WTC11 (cell line): Measurements from ENCODE around the gene PUM1. TPM values are rescaled to one million over a fixed set of nuclear protein-coding genes. Genes with fewer than 3 reads are reported as not detected.

Experiments used
- ATAC-seq: fragments of 200-7000 bp; cut with Tn5 transposase; 2 replicates; pipeline ENCODE4 v1.10.0; 2021; ENCODE audit warnings: mild to moderate bottlenecking, moderate library complexity
- CTCF ChIA-PET: fragments of 300-600 bp; sonication (Branson Sonifier 250); formaldehyde crosslinking; loops from one replicate; lab custom pipeline; 2021; ENCODE audit warnings: antibody characterized with exemption; lab: Charles Lee
- POLR2A ChIA-PET: fragments of 350-600 bp; sonication (Branson Sonifier 250); formaldehyde crosslinking; loops from one replicate; lab custom pipeline; 2021; ENCODE audit warnings: antibody characterized with exemption; lab: Charles Lee
- DNase-seq: peaks from one replicate; pipeline ENCODE4 v3.0.0; 2021; ENCODE audit warnings: low spot score
- H3K27ac Mint-ChIP-seq: 2 replicates; pipeline ENCODE4 v1.8.0; 2021; ENCODE audit warnings: mixed read lengths
- H3K27me3 Mint-ChIP-seq: 2 replicates; pipeline ENCODE4 v1.8.0; 2021; ENCODE audit warnings: low read depth, mild to moderate bottlenecking, moderate library complexity, mixed read lengths
- H3K36me3 Mint-ChIP-seq: 2 replicates; pipeline ENCODE4 v1.8.0; 2021; ENCODE audit warnings: mixed read lengths
- H3K4me1 Mint-ChIP-seq: 2 replicates; pipeline ENCODE4 v1.8.0; 2022; ENCODE audit warnings: mixed read lengths
- H3K4me3 Mint-ChIP-seq: 2 replicates; pipeline ENCODE4 v1.8.0; 2021; ENCODE audit warnings: mild to moderate bottlenecking, moderate library complexity, mixed read lengths
- H3K9me3 Mint-ChIP-seq: 2 replicates; pipeline ENCODE4 v1.8.0; 2021; ENCODE audit warnings: mixed read lengths
- ATF6 ChIP-seq: sonication (generic); formaldehyde crosslinking; IDR thresholded peaks from 2 replicates; pipeline ENCODE4 v1.8.1; 2023; ENCODE audit warnings: mild to moderate bottlenecking, missing genetic modification reagents
- CREM ChIP-seq: sonication (generic); formaldehyde crosslinking; IDR thresholded peaks from 2 replicates; pipeline ENCODE4 v1.8.1; 2022; ENCODE audit warnings: mild to moderate bottlenecking, missing genetic modification reagents, moderate library complexity
- EMX1 ChIP-seq: fragments of 250-450 bp; sonication (Bioruptor Pico); IDR thresholded peaks from 2 replicates; pipeline ENCODE4 v1.8.0; 2021; ENCODE audit warnings: mild to moderate bottlenecking
- ERG ChIP-seq: fragments of 250-450 bp; sonication (Bioruptor Pico); IDR thresholded peaks from 2 replicates; pipeline ENCODE4 v1.8.0; 2021; ENCODE audit warnings: mild to moderate bottlenecking
- ESRRA ChIP-seq: sonication (generic); formaldehyde crosslinking; IDR thresholded peaks from 2 replicates; pipeline ENCODE4 v1.8.1; 2022; ENCODE audit warnings: mild to moderate bottlenecking, missing genetic modification reagents, borderline replicate concordance
- ETV6 ChIP-seq: sonication (generic); formaldehyde crosslinking; IDR thresholded peaks from 2 replicates; pipeline ENCODE4 v1.8.1; 2022; ENCODE audit warnings: mild to moderate bottlenecking, missing genetic modification reagents
- GABPB1 ChIP-seq: sonication (generic); formaldehyde crosslinking; IDR thresholded peaks from 2 replicates; pipeline ENCODE4 v1.8.1; 2023; ENCODE audit warnings: mild to moderate bottlenecking, missing genetic modification reagents
- HMGA2 ChIP-seq: fragments of 250-450 bp; sonication (Bioruptor Pico); IDR thresholded peaks from 2 replicates; pipeline ENCODE4 v1.4.0; 2021; ENCODE audit warnings: mild to moderate bottlenecking, moderate library complexity
- JUN ChIP-seq: sonication (generic); formaldehyde crosslinking; IDR thresholded peaks from 2 replicates; pipeline ENCODE4 v1.8.0; 2023; ENCODE audit warnings: mild to moderate bottlenecking, missing genetic modification reagents
- NFE2L1 ChIP-seq: sonication (generic); formaldehyde crosslinking; IDR thresholded peaks from 2 replicates; pipeline ENCODE4 v1.8.1; 2023; ENCODE audit warnings: missing genetic modification reagents
- PREB ChIP-seq: sonication (generic); formaldehyde crosslinking; IDR thresholded peaks from 2 replicates; pipeline ENCODE4 v1.8.1; 2022; ENCODE audit warnings: mild to moderate bottlenecking, missing genetic modification reagents, moderate library complexity, borderline replicate concordance
- PRRX2 ChIP-seq: fragments of 250-450 bp; sonication (Bioruptor Pico); IDR thresholded peaks from 2 replicates; pipeline ENCODE4 v1.8.0; 2021; ENCODE audit warnings: mild to moderate bottlenecking
- USF1 ChIP-seq: sonication (generic); formaldehyde crosslinking; IDR thresholded peaks from 2 replicates; pipeline ENCODE4 v1.8.0; 2022; ENCODE audit warnings: mild to moderate bottlenecking, missing genetic modification reagents
- ZNF263 ChIP-seq: sonication (generic); formaldehyde crosslinking; IDR thresholded peaks from 2 replicates; pipeline ENCODE4 v1.8.1; 2022; ENCODE audit warnings: low read depth, mild to moderate bottlenecking, moderate library complexity, missing genetic modification reagents
- ZNF671 ChIP-seq: fragments of 250-450 bp; sonication (Bioruptor Pico); IDR thresholded peaks from 2 replicates; pipeline ENCODE4 v1.8.0; 2021; ENCODE audit warnings: mild to moderate bottlenecking
- total RNA-seq: library from RNA; stranded (reverse); gene quantifications from 3 replicates; pipeline ENCODE4 v1.2.3, GENCODE V29; 2021
- TF ChIP-seq, protein P1 (sequence below): fragments of 250-450 bp; sonication (Bioruptor Pico); conservative IDR thresholded peaks from 2 replicates; pipeline ENCODE4 v1.9.0; 2021; ENCODE audit warnings: mild to moderate bottlenecking

PUM1 gene
- total RNA-seq, 1 experiment from 2014 or later, result 147 TPM

DNA sequence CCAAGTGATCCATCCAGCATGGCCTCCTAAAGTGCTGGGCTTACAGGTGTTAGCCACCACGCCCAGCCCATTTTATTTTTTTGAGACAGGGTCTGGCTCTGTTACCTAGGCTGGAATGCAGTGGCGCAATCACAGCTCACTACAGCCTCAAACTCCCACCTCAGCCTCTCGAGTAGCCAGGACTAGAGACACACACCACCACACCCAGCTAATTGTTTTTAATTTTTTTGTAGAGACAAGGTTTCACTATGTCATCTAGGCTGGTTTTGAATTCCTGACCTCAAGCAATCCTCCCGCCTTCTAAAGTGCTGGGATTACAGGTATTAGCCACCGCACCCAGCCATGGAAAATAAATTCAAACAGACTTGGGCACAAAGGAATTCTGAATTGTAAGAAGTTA lies 31.9 kb downstream of the PUM1 start:
- DNase-seq (no peak), ATAC-seq (no peak)
- peaks cover 72% of the 10 kb centered on the region for H3K4me1 Mint-ChIP-seq
- TF ChIP-seq GABPB1 (CRISPR knock-in tag) (no peak), ETV6 (CRISPR knock-in tag) (no peak), PRRX2 (CRISPR knock-in tag) (no peak), JUN (CRISPR knock-in tag) (no peak), ATF6 (CRISPR knock-in tag) (no peak), ERG (no peak), ESRRA (CRISPR knock-in tag) (no peak)
- H3K4me3 Mint-ChIP-seq, result no peak overlapping the region
- ChIA-PET CTCF (interaction anchor here (1.0 kb wide), 1 partner anchor 10 kb away, joined by 3 read pairs; no protein-coding TSS in a partner anchor), POLR2A (no interaction called here)
- no peaks in the 10 kb centered on the region for H3K27me3 Mint-ChIP-seq
- H3K9me3 Mint-ChIP-seq, result no peaks in the 10 kb centered on the region
- H3K36me3 Mint-ChIP-seq, result peaks cover 4% of the 10 kb centered on the region
- H3K27ac Mint-ChIP-seq, result peak overlapping the region; percentile 86

- ChIA-PET CTCF (no interaction called here), POLR2A (interaction anchor here (0.7 kb wide), 1 partner anchor 33 kb away, joined by 3 read pairs; no protein-coding TSS in a partner anchor)
- H3K27ac Mint-ChIP-seq, result peak overlapping the region; percentile 15
- no peak for TF ChIP-seq EMX1 (CRISPR knock-in tag)
- no peak for TF ChIP-seq HMGA2 (CRISPR knock-in tag)
- TF ChIP-seq, protein P1, sequence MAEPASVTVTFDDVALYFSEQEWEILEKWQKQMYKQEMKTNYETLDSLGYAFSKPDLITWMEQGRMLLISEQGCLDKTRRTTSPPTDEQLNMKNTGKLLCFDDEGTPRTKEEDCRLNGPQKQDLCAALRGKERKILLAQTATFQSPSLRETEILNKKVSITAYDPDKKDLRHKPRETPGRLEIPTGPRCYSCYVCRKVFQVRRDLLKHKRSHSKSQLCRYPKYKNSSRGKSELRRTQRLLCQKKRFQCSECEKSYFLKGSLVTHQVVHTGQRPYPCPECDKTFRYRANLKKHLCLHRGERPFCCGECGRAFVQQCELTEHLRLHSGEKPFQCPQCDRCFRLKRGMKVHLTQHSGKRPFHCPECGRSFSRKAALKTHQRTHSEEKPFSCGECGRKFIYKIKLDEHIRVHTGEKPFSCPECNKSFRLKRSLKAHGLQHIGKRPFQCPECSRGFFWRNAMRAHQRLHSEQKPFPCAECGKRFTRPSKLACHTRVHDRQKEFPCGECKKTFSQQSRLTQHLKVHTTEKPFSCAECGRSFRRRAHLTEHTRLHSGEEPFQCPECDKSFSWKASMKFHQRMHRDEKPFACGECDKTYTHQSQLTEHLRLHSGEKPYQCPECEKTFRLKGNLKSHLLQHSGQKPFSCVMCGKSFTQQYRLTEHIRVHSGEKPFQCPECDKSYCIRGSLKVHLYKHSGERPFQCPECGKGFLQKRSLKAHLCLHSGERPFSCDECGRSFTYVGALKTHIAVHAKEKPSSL (CRISPR knock-in tag), result no peak
- TF ChIP-seq ZNF263 (CRISPR knock-in tag), result no peak
- TF ChIP-seq CREM (CRISPR knock-in tag), result no peak
- TF ChIP-seq USF1, result no peak
- no peak for TF ChIP-seq PREB
- TF ChIP-seq NFE2L1, result no peak
- TF ChIP-seq ZNF671, result no peak
- H3K4me1 Mint-ChIP-seq, result peaks cover 81% of the 10 kb centered on the region
- no peaks in the 10 kb centered on the region for H3K9me3 Mint-ChIP-seq
- peaks cover 11% of the 10 kb centered on the region for H3K36me3 Mint-ChIP-seq
- DNase-seq (no peak), ATAC-seq (no peak)
- H3K4me3 Mint-ChIP-seq, result no peak overlapping the region
- H3K27me3 Mint-ChIP-seq, result no peaks in the 10 kb centered on the region
These were observed 33.3 kb downstream of the PUM1 start for GRCh38 chr1:31032266-31032665.
